HL-60 (cell line): ENCODE results near the gene RSAD2.

Experiments used
- DNase-seq, 2 experiments: peaks; one replicate each; pipeline ENCODE4 v3.0.0-alpha.2; 2010 to 2020; ENCODE audit warnings: low read depth in 1 of 2, low spot score in 1 of 2
- H3K27ac ChIP-seq: fragments of 250-450 bp; sonication (Bioruptor Pico); replicated peaks from 2 replicates; pipeline ENCODE4 v1.5.1; 2020; ENCODE audit warnings: mild to moderate bottlenecking, moderate library complexity
- H3K27me3 ChIP-seq: fragments of 250-450 bp; sonication (Bioruptor Pico); 2 replicates; pipeline ENCODE4 v1.5.1; 2021; ENCODE audit warnings: mild to moderate bottlenecking, moderate library complexity; ENCODE audit not compliant: insufficient read depth, poor library complexity, severe bottlenecking
- H3K4me3 ChIP-seq: replicated peaks from 2 replicates; pipeline ENCODE4 v1.5.1; 2011; ENCODE audit warnings: mild to moderate bottlenecking, control low read depth, low read length; ENCODE audit not compliant: insufficient read depth
- CTCF ChIP-seq: IDR thresholded peaks from one replicate; pipeline ENCODE4 v1.5.1; 2011; ENCODE audit warnings: low read length, control low read depth, inconsistent platforms; ENCODE audit not compliant: insufficient read depth
- GABPA ChIP-seq: IDR thresholded peaks from 2 replicates; pipeline ENCODE4 v1.6.1; 2012; ENCODE audit warnings: low read depth
- POLR2AphosphoS5 ChIP-seq: IDR thresholded peaks from 2 replicates; pipeline ENCODE4 v1.6.1; 2012; ENCODE audit warnings: low read depth
- REST ChIP-seq: IDR thresholded peaks from 2 replicates; pipeline ENCODE4 v1.6.1; 2012; ENCODE audit warnings: low read depth; ENCODE audit not compliant: insufficient replicate concordance
- SPI1 ChIP-seq: IDR thresholded peaks from 2 replicates; pipeline ENCODE4 v1.6.1; 2012; ENCODE audit warnings: low read depth, mild to moderate bottlenecking, borderline replicate concordance

Gene RSAD2

GRCh38 chr2:6905668-6906067 lies 28.1 kb downstream of the RSAD2 start:
- no peak for DNase-seq
- Histone ChIP-seq H3K27ac (no peak overlapping the region), H3K4me3 (no peak overlapping the region), H3K27me3 (no peaks in the 10 kb centered on the region)
- no peak for TF ChIP-seq REST
- TF ChIP-seq POLR2AphosphoS5 = no peak
- TF ChIP-seq GABPA = no peak
- no peak for TF ChIP-seq SPI1
- no peak for TF ChIP-seq CTCF

GRCh38 chr2:6906165-6906741 lies 28.7 kb downstream of the RSAD2 start:
- Histone ChIP-seq H3K27me3 (no peaks in the 10 kb centered on the region), H3K4me3 (no peak overlapping the region), H3K27ac (no peak overlapping the region)
- no peak for TF ChIP-seq GABPA
- TF ChIP-seq REST = no peak
- no peak for TF ChIP-seq SPI1
- no peak for TF ChIP-seq CTCF
- no peak for TF ChIP-seq POLR2AphosphoS5
- DNase-seq = no peak

- DNase-seq = no peak
- no peak for TF ChIP-seq GABPA
- TF ChIP-seq POLR2AphosphoS5 = no peak
- TF ChIP-seq CTCF = no peak
- TF ChIP-seq SPI1 = no peak
- TF ChIP-seq REST = no peak
- no peak overlapping the region for H3K4me3 ChIP-seq
- no peak overlapping the region for H3K27ac ChIP-seq
- H3K27me3 ChIP-seq = no peaks in the 10 kb centered on the region
Measured at GRCh38 chr2:6908291-6908690, 30.7 kb downstream of the RSAD2 start.
